Activated gamma-delta T cell treated with anti-CD3 and anti-CD28 coated beads, Interleukin-2, amount 50 U/mL, for 16 hours (primary cell): ENCODE data around the gene GPR161.

Experiments used
- DNase-seq: peaks from one replicate; pipeline ENCODE4 v3.0.0-alpha.2; 2020; ENCODE audit warnings: low read depth

The GPR161 gene

DNA sequence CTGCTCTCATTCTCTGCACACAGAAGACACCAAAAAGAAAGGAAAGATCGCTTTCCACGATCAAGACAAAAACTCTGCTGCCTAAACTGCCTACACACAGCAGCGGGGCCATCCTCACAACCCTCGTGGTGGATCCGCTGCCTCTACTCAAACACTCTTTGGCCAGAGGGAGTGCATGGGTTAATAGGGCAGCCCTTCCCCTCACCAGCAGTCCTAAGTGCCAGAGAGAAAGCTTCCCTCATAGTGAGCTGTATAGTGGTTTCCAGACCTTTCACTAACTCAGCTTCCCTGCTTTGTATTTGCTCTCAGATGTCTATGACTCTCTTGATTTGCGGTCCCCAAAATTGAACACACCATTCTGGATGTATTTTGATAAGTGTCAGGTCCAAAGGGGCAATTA is 30.9 kb downstream of the GPR161 start:
- no peak for DNase-seq

DNA sequence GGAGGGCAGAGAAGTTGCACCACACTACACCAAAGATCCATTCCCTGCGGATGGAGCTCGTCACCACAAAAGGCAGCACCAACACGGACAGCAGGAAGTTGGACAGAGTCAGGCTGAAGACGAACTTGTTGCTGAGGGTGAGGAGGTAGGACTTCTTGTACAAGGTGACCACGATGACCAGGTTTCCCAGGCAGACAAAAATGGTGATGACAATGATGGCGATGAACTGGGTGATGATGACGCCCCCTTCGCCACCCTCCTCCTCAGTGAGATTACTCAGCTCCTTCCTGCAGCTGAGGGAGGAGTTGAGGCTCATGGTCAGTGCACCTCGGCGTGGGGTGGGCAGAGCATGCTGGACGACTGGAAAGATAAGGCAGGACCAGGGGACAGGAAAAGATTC is 32.2 kb downstream of the GPR161 start:
- DNase-seq = no peak

DNA sequence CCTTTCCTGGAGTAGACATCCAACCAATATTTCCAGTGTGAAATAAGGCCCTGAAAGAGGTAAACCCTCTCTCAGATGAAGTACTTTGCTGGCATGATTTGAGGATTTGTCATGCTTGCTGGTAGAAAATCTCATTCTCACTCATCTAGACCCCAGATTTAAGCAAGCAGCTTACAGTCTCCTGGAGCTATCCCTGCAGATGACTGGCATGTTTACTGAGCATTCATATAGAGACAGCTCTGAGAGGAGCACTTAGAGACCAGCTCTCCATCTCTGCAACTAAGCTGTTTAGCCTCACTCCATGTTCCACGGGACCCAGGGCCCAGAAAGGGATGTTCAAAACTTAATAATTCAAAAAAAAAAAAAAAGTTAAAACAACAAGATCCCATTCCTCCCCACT is 34.2 kb downstream of the GPR161 start:
- no peak for DNase-seq

GRCh38 chr1:168101336-168101735 is 35.4 kb downstream of the GPR161 start:
- DNase-seq = no peak

GRCh38 chr1:168100315-168101002 is 36.3 kb downstream of the GPR161 start:
- DNase-seq = no peak

DNA sequence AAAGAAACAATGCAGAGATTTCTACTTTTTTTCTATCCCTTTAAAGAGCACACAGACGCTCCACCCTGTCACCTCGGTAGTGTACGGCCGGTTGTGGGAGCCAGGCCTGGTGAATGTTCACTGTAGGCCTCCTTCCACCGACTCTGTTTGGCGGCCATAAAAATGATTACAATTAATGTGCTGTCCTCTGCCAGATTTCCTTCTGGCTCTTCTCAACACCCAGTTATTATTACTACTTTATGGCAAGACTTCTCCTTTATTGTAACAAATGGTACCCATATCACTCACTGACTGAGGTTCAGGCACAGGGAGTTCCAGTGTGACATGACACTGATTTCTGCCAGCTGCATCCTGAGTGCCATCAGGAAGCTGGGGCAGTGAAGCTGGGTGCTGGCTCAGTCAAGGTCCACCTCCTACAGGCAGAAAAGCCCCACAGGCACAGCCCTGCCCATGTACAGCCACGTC is 37.4 kb downstream of the GPR161 start:
- DNase-seq = no peak

DNA sequence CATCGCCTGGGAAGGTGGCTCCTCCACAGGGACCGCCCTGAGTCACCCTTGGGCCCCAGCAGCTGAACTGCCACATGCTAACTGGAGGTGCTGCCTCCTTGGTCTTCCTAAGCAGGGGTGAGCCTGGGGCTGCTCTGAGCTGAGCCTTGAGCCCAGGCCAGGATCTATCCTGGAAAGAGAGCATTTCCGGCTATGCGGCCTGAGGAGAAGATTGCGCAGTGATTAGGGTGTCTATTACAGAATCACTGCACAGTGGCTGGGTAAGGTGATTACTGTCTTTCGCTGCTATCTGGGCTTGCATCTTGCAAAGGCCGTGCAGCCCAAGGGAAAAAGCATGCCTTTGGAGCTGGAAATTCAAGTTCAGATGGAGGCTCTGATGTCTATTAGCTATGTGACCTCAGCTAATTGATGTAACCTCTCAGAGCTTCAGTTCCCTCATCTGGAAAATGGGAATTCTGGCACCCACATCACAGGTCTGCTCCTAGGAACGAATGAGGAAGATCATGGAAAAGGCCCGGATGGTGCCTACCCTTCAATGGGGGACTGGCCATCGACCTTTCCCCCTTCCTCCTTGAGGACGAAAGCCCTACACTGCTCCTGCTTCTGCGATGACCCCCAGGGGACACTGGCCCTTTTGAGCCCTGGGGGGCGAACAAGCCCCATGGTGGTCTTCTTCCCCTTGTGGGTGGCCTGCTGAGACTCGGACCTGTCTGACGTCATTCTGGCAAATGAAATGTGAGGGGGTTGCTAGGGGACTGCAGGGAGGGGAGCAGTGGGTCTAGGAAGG is 38.0 kb downstream of the GPR161 start:
- DNase-seq = no peak

DNA sequence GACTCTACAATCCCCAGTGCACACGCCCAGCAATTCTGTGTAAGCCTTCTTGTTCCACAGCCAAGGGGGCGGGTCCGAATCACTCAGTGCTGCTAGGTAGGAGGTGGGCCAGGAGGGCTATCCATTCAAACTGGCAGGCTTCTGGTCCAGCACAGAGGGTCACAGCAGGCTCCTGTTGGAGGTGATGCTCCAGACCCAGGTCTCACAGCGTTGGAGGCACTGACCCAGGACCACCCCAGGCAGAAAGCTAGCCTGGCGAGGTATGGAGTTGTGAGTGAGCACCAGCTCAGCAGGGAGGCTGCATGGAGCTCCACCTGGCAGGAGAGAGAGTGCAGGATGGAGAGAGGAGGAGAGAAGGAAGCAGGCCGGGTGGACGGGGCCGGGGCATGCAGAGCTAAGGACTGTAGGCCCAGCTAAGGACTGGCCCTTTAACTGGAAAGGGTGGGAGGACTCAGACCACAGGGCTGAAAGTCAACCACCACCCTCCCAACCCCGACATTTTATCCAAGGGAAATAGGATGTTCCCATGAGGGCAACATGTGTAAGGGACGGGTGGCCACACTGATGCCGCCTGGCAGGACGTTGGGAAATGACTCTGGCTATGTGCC is 38.7 kb downstream of the GPR161 start:
- no peak for DNase-seq

DNA sequence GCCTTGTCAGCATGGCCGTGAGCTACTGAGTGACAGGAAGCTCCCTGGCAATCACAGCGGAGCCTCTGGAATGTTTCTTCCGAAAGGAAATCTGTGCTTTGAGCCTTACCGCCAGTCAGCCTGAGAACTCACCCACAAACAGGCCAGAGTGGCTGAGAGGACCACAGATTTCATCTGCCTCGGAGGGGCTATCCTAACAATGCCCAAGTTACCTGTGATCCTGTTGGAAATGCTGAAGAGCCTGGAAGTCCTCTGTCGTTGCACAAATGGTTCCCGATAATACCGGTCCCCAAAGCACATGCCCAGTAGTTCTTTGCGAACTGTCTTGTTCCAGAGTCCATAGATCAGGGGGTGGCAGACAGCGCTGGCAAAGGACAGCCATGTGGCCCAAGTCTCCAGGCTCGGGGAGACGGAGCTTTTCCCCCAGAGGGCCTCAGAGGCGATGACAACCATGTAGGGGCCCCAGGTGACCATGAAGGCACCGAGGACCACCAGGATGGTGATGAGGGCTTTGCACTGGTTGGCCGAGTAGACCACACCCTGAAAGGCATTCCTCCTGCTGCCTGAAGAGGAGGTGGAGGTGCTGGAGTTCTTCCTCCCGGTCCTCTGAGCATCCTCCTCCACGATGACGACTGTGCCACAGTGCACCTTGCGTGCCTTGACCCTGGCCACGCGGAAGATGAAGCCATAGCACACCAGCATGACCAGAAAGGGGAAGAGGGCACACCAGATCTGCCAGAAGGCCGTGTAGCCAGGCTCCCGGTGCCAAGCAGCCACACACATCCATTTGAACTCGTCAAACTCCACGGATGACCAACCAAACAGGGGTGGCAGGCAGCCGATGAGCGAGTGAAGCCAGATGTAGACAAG is 40.2 kb downstream of the GPR161 start:
- no peak for DNase-seq

- no peak for DNase-seq
Observed at GRCh38 chr1:168095476-168095875, 41.3 kb downstream of the GPR161 start.

- no peak for DNase-seq
Observed at GRCh38 chr1:168093616-168094015, 43.1 kb downstream of the GPR161 start.

DNA sequence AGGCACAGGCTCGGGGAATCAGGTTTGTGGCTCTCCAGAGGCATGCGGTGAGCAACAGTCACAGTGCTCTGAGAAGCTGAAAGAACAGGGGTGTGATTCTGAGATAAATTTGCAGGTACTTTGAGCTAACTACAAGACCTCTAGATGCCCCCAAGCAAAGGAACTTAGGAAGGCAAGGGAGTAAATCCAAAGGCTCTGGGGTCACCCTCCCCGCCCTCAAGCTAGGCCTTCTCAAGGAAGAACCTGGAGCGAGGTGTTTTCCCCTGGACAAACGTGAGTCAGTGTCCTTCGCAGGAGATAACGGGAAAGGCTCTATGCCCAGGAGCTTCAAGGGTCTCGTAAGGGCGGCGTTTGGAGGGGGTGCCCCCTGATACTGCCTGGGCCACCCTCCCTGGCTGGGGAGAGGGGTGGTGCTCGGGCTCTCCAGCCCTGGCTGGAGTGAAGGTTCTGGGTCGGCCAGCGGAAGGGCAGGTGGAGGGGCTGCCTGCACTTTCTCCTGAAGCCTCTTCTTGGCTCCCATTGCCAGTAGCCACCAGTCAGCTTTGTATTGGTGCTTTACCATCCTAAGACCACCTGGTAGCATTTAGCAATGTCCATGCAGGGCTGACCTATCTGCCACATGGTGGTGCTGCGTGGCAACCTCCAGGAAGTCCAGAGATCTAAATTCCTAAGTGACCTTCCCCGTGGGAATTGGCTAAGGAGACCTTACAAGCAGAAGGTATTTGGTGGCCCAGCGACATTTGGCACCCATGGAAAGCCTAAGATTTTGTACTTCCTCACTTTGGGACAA is 44.0 kb downstream of the GPR161 start:
- DNase-seq = no peak

GRCh38 chr1:168091720-168092550 is 44.8 kb downstream of the GPR161 start:
- no peak for DNase-seq

DNA sequence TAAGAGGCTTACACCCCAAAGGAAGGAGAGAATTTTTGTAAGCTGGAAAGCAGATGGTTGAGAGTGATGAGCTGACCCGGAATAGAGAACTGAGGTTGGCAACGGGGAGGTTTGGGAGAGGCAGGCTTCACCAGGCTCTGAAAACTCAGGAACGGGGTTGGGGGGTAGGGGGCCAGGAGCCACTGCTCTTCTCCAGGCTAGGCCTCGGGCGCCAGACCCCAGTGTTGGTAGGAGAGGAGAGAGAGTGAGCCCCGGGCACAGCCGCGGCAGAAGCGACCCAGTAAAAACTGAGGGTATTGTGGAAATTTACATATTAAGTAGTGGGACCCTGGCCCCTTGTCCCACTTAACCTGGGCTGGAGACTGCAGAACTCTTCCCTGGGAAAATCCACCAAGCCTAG is 45.7 kb downstream of the GPR161 start:
- no peak for DNase-seq

- DNase-seq = no peak
Observed at GRCh38 chr1:168090395-168090794, 46.3 kb downstream of the GPR161 start.

DNA sequence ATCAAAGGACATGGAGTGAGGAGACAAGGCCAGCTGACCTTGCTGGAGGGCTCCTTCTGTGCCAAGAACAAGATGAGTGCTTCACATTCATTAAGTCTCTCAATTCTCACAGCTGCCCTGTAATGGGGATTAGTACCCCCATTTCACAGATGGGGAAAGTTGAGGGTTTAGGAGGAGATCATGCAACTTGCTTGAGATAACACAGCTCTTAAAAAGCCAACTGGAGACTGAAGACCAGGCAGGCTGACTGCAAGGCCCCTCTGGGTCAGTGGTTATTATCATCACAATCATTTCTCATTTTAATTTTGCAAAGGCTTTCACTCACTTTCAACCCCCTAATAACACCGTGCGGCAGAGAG is 46.8 kb downstream of the GPR161 start:
- no peak for DNase-seq

- DNase-seq = no peak
Observed at GRCh38 chr1:168089326-168089978, 47.3 kb downstream of the GPR161 start.

- no peak for DNase-seq
Observed at GRCh38 chr1:168088511-168089325, 48.0 kb downstream of the GPR161 start.

GRCh38 chr1:168087696-168088095 is 49.0 kb downstream of the GPR161 start:
- DNase-seq = no peak
